ENCODE data around the gene COTL1. TPM values are rescaled to one million over a fixed set of nuclear protein-coding genes. Genes with fewer than 3 reads are reported as not detected.

COTL1 gene
- total RNA-seq, 4 donors from 2014 or later = 34.5 to 42.9 (median 40.7) TPM

- intact Hi-C loops (cut with DNase I) = no loop called here
- Histone ChIP-seq H3K9me3 (no peaks in the 10 kb centered on the region), H3K36me3 (no peaks in the 10 kb centered on the region), H3K27me3 (no peaks in the 10 kb centered on the region), H3K27ac (replicated peaks in 1 of 4) (no peak overlapping the region), H3K4me1 (peaks cover 8 to 49% (median 37%) of the 10 kb centered on the region in 4 donors), H3K4me3 (no peak overlapping the region)
- no peak for DNase-seq (ENCODE audit: extremely low spot score)
- 82% methylated on average over 6 of the region's 6 CpGs for WGBS
- no peak for TF ChIP-seq POLR2A (IDR thresholded peaks at IDR 0.05; ENCODE audit: low read depth)
- TF ChIP-seq POLR2AphosphoS5 (IDR thresholded peaks at IDR 0.05) = no peak
These were observed 12.5 kb downstream of the COTL1 start for GRCh38 chr16:84605339-84605848.

- H3K4me3 ChIP-seq = no peak overlapping the region
- DNase-seq (ENCODE audit: extremely low spot score) = no peak
- 77% methylated on average over 9 of the region's 9 CpGs for WGBS
- H3K36me3 ChIP-seq = no peaks in the 10 kb centered on the region
- peaks cover 11 to 55% (median 45%) of the 10 kb centered on the region in 4 donors for H3K4me1 ChIP-seq
- intact Hi-C loops (cut with DNase I) = no loop called here
- H3K9me3 ChIP-seq = no peaks in the 10 kb centered on the region
- H3K27me3 ChIP-seq = no peaks in the 10 kb centered on the region
- peak overlapping the region in 2 of 4 donors; percentile 70 to 75 for H3K27ac ChIP-seq (replicated peaks in 1 of 4)
- no peak for TF ChIP-seq CTCF (IDR thresholded peaks at IDR 0.05)
- TF ChIP-seq POLR2AphosphoS5 (IDR thresholded peaks at IDR 0.05) = no peak
- TF ChIP-seq POLR2A (IDR thresholded peaks at IDR 0.05; ENCODE audit: low read depth) = no peak
- TF ChIP-seq EP300 (IDR thresholded peaks at IDR 0.05) = no peak
These were observed 13.3 kb downstream of the COTL1 start for GRCh38 chr16:84604477-84605013.

GRCh38 chr16:84603940-84604339 is 13.9 kb downstream of the COTL1 start:
- 88% methylated on average over 9 of the region's 10 CpGs for WGBS

GRCh38 chr16:84603140-84603816 is 14.6 kb downstream of the COTL1 start:
- H3K4me3 ChIP-seq = peak overlapping the region; percentile 3 to 23 (median 11)
- H3K4me1 ChIP-seq = peaks cover 18 to 68% (median 58%) of the 10 kb centered on the region in 4 donors
- H3K9me3 ChIP-seq = no peaks in the 10 kb centered on the region
- whole genome bisulfite sequencing = 34% methylated on average over 22 of the region's 23 CpGs
- intact Hi-C loops (cut with DNase I) = no loop called here
- no peaks in the 10 kb centered on the region for H3K36me3 ChIP-seq
- TF ChIP-seq POLR2AphosphoS5 (IDR thresholded peaks at IDR 0.05) = peak; percentile 60 to 65
- TF ChIP-seq POLR2A (IDR thresholded peaks at IDR 0.05; ENCODE audit: low read depth) = no peak
- H3K27me3 ChIP-seq = no peaks in the 10 kb centered on the region
- DNase-seq (ENCODE audit: extremely low spot score) = no peak
- peak overlapping the region; percentile 61 to 76 (median 72) for H3K27ac ChIP-seq (replicated peaks in 1 of 4)

More at GRCh38 chr16:84603940-84604339, 13.9 kb downstream of the COTL1 start:
- peak overlapping the region; percentile 61 to 76 (median 72) for H3K27ac ChIP-seq (replicated peaks in 1 of 4)
- peaks cover 17 to 61% (median 52%) of the 10 kb centered on the region in 4 donors for H3K4me1 ChIP-seq
- no peak overlapping the region for H3K4me3 ChIP-seq
- H3K9me3 ChIP-seq = no peaks in the 10 kb centered on the region
- no peak for TF ChIP-seq CTCF (IDR thresholded peaks at IDR 0.05)
- no peak for TF ChIP-seq POLR2AphosphoS5 (IDR thresholded peaks at IDR 0.05)
- no peak for TF ChIP-seq POLR2A (IDR thresholded peaks at IDR 0.05; ENCODE audit: low read depth)
- TF ChIP-seq EP300 (IDR thresholded peaks at IDR 0.05) = no peak
- no peaks in the 10 kb centered on the region for H3K36me3 ChIP-seq
- H3K27me3 ChIP-seq = no peaks in the 10 kb centered on the region
- intact Hi-C loops (cut with DNase I) = no loop called here
- no peak for DNase-seq (ENCODE audit: extremely low spot score)

- H3K4me3 ChIP-seq = peak overlapping the region in 3 of 4 donors; percentile 5 to 44 (median 33)
- peaks cover 18 to 85% (median 68%) of the 10 kb centered on the region in 4 donors for H3K4me1 ChIP-seq
- WGBS = 60% methylated on average over 18 of the region's 25 CpGs
These were observed 17.3 kb downstream of the COTL1 start for GRCh38 chr16:84600343-84601229.

More at GRCh38 chr16:84600343-84601229, 17.3 kb downstream of the COTL1 start:
- Histone ChIP-seq H3K27me3 (no peaks in the 10 kb centered on the region), H3K36me3 (no peaks in the 10 kb centered on the region), H3K27ac (replicated peaks in 1 of 4) (peak overlapping the region; percentile 61 to 80 (median 72)), H3K9me3 (no peaks in the 10 kb centered on the region)
- DNase-seq (ENCODE audit: extremely low spot score) = no peak
- intact Hi-C loops (cut with DNase I) = no loop called here
- no peak for TF ChIP-seq POLR2A (IDR thresholded peaks at IDR 0.05; ENCODE audit: low read depth)
- no peak for TF ChIP-seq EP300 (IDR thresholded peaks at IDR 0.05)
- no peak for TF ChIP-seq POLR2AphosphoS5 (IDR thresholded peaks at IDR 0.05)
- TF ChIP-seq CTCF (IDR thresholded peaks at IDR 0.05) = no peak
